ENCODE measurements around the gene NUDT3.

The NUDT3 gene

GRCh38 chr6:34243131-34243771, 149.2 kb downstream of the NUDT3 start:
- no peak for DNase-seq (ENCODE audit: insufficient read length, low spot score)
- no peak for FAIRE-seq

DNA sequence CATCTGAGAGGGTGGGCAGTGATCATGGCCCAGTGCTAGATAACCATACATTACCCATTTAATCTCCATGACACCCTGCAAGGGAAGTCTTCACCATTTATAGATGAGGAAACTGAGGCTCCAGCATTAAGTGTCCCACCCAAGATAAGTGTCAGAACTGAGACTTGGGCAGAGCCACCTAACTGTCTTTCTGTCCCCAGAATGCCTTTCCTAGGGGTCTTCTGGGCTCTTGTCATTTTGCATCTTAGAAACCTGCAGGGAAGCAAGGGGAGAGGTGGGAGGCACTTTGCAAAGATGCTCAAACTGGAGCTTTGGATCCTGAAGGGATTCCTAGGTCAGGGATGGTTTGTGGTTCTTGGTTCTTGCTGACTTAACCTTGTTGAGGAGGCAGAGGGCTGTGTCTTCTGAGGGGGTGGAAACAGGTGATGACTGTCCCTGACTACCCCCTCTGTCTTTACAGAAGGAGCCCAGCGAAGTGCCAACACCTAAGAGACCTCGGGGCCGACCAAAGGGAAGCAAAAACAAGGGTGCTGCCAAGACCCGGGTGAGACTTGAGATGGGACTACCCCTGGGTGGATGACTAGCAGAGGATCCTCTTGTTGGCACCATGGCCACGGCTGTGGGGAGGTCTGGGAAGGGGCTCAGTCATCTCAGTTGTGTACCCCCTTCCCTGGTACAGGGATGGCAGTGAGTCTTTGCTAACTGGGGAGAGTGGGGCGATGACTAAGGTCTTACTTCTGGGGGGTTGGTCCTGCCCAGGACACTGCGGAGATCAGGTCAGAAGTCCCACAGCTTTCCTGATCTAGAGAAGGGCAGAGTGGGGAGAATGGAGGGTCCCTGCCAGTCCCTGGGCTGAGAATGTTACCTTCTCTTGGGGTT, 150.0 kb downstream of the NUDT3 start:
- DNase-seq (ENCODE audit: insufficient read length, low spot score) (no peak), FAIRE-seq (no peak)

GRCh38 chr6:34241351-34242215, 150.9 kb downstream of the NUDT3 start:
- DNase-seq (ENCODE audit: insufficient read length, low spot score) (no peak), FAIRE-seq (no peak)

GRCh38 chr6:34240329-34241248, 151.9 kb downstream of the NUDT3 start:
- DNase-seq (ENCODE audit: insufficient read length, low spot score): no peak

DNA sequence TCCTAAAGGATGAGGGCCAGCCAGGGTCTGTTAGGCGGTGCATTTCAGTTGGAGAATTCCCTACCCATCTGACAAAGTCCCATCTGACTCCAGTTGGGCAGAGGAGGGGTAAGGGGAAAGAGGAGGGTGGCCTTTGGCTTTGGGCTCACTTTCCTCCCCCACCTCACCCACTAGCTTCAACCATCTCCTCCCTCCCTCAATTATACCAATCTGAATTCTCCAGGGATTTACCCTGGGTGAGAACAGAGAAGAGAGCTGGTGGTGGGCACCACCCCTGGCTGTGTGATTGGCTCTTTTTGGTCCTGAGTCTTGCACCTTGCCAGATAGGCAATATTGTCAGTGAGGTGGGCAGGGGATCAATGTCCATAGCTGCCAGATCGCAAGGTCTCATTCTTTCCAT, 152.6 kb downstream of the NUDT3 start:
- DNase-seq (ENCODE audit: insufficient read length, low spot score): no peak
- no peak for FAIRE-seq

More at GRCh38 chr6:34240329-34241248, 151.9 kb downstream of the NUDT3 start:
- FAIRE-seq: no peak

DNA sequence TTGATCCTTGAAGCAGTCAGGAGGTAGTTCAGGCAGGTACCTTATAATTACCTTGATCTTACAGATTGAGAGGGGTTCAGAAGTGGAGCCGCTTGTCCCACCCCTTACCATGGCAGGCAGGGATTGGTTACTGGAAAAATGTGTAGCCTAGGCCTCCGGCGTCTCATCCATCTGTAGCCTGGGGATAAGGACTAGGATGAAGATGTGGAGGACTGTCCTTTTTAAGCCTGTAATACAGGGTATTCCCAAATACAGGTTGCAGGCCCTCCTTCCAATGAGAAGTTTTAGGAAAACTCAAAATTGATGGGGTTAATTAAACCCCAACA, 153.0 kb downstream of the NUDT3 start:
- FAIRE-seq (no peak), DNase-seq (ENCODE audit: insufficient read length, low spot score) (no peak)

GRCh38 chr6:34238585-34239499, 153.6 kb downstream of the NUDT3 start:
- FAIRE-seq (no peak), DNase-seq (ENCODE audit: insufficient read length, low spot score) (no peak)

DNA sequence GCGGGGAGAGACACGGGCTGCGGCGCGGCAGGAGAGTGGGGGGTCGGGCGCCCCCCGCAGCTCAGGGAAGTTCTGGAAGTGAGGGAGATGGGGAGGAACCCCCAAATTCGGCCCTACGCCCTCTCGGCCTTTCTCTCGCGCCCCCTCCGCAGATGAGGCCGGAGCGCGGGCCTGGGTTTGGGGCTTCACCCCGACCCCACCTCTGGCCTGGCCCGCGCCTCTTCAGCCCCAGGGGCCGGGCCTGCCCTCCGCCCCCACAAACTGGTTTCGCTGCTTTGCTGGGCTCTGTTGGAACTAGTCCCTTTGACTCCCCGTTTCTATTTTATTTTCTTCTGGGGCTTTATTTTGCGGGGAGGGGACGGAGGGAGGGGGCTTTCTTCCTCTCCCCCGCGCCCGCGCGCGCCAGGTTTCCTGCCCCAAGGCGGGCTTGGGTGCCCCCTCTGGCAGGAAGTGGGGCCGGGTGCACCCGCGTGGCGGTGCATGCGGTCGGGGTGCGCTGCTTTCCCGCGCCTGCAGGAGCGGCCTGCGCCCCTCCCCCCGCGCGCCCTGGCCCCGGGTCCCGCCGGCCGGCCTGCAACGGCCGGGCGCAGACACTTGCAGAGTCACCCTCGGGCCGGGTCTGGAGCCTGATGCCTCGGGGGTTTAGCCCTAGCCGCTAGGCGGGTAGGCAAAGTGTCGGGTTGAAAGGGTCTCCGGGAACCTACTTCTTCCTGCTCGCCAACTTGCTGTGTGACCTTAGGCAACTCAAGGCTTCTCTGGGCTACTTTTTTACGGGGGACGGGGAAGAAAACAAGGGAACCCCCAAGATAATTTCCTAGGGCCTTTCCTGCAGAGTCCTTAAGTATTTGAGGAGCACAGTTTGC, 154.5 kb downstream of the NUDT3 start:
- FAIRE-seq (no peak), DNase-seq (ENCODE audit: insufficient read length, low spot score) (no peak)

GRCh38 chr6:34237316-34237721, 155.2 kb downstream of the NUDT3 start:
- no peak for DNase-seq (ENCODE audit: insufficient read length, low spot score)
- no peak for FAIRE-seq

DNA sequence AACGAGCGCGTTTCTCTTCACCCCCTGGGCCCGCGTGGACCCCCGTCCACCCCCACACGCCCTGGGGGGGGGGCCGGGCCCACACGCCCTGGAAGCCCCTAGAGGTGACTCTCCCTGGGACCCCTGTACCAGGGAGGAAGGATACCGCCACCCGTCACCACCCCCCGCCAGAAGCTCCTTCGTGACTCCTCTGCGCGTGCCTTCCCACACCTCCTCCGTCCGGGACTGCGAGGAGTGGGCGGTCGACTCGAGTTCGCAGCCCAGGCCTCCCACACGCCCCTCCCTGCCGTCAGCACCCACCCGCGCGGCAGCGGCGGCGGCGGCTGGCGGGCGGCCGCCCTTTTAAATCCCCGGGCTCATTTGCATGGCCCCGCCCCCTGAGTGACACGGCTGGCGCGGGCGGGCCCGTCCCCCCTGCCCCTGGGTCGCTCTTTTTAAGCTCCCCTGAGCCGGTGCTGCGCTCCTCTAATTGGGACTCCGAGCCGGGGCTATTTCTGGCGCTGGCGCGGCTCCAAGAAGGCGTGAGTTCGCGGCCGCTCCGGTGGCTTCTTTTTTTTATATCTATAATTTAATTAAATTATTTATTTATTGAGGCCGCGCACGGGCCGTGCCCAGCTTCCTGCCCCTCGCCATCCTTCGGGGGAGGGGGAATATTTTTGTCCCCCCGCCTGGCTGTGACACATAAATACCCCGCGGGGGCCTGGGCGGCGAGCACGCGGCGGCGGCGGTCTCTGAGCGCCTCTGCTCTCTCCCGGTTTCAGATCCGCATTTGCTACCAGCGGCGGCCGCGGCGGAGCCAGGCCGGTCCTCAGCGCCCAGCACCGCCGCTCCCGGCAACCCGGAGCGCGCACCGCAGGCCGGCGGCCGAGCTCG, 155.8 kb downstream of the NUDT3 start, which contains the start of gene HMGA1:
Gene HMGA1 (plus strand): TSS at position 431 of the 873 bp plus-strand sequence. CDS start 3,908 bp downstream, outside the sequence.
- DNase-seq (ENCODE audit: insufficient read length, low spot score) (peak; percentile 81), FAIRE-seq (peak; percentile 51)

DNA sequence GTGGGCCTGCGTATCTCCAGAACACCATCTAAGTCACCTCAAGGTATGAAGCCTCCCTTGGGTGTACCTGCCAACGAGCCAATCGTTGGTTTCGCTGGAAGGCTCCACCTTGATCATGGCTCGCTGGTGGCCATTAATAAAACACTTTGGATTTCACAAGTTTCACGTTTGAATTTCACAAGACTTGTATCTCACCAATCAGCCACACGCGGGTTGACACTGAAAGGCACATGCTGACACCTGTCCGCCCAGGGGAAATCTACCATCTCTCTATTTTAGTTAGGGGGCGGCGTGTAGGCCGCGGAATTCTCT, 156.4 kb downstream of the NUDT3 start:
- no peak for FAIRE-seq
- no peak for DNase-seq (ENCODE audit: insufficient read length, low spot score)

DNA sequence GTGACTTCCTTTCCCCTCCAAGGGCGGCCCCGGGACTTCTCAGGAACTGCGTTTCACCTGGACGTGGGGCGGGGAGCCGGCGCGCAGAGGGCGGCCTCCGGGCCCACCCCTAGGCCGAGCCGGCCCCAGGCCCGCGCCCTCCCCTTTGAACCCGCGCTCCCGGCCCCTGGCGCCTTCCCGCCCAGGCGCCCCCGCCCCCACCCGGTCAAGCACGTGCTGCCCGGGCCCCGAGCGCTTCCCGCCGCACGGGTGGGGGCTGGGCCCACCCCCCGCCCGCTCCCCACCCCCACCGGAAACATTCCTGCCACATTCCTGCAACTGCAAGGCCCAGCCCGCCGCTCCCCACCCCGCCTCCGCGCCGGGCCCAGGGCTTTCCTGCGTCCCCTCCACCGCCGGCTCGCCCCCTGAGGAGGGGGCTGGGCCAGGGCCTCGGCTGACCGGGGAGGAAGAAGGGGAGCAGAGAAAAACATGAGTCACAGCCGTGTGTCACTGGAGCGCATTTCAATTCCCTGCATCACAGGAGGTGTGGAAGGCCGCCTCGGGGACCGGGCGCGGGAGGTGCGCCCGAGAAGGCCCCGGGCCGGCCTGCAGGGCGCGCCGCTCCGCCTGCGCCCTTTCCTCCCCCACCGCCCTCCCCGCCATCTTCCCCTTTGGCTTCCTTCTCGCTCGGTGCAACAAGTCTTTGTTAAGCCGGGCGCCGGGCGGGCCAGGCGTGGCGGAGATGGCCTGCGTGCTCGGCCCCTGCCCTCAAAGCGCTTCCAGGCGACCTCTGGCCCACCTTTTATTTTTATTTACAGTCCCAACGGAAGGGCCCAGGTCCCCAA, 156.9 kb downstream of the NUDT3 start:
- peak; percentile 84 for DNase-seq (ENCODE audit: insufficient read length, low spot score)
- FAIRE-seq: peak; percentile 38

DNA sequence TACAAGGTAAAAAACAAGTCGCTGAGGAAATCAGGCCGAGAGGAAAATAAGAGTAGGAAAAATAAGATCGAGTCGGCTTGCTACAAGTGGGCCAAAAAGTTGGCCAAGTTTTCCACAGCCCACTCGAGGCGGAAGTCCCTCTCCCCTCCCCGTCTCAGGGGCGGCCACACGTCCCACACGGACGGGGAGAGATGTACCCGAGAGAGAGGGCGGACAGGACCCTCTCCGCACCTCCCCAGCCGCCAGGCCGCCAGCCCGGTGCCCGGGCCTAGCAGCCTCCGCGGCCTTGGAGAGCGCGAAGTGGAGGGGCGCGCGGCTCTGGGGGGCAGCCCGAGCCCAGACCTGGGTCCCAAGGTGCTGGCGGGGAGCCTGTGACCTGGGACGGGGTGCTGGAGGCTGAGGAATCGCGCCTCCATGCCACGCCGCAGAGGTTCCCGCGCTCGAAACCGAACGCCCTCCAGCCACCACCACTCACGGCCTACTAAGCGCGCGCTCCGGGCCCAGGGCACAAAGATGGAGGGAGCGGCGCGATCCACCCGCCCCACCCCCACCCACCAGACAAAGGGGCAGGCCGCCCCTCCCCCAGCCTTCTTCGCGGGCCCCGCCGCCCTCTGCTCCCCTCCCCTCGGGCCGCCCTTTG, 157.7 kb downstream of the NUDT3 start:
- FAIRE-seq: no peak
- DNase-seq (ENCODE audit: insufficient read length, low spot score): no peak

DNA sequence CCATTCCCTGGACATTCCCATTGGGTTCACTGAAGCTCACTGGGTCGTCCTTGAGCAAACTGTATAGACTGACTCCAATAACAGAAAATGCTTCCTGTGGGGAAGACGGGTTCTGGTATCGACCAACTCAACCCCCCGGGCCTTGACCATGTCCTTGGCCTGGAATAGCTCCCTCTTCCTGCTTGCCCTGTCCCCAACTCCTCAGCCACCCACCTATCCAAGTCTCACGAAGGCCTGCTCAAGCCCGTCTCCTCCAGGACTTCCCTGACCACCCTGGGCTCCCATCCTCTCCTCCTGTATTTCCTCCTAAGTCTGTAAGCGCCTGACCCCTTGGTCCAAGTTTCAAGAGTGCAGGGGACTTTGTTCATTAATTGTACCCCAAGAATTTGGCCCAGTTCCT, 158.6 kb downstream of the NUDT3 start:
- FAIRE-seq: no peak

GRCh38 chr6:34232901-34233300, 159.6 kb downstream of the NUDT3 start:
- DNase-seq (ENCODE audit: insufficient read length, low spot score): no peak
- FAIRE-seq: no peak

More for the DNA sequence above, 158.6 kb downstream of the NUDT3 start:
- DNase-seq (ENCODE audit: insufficient read length, low spot score): no peak
